GM23248 (cell line): ENCODE measurements around the gene LIMS2.

Source experiments
- EZH2 ChIP-seq: fragments of 200-600 bp; sonication (generic); IDR thresholded peaks from 2 replicates; pipeline ENCODE4 v1.6.1; 2018; ENCODE audit warnings: antibody characterized with exemption, mild to moderate bottlenecking; ENCODE audit not compliant: insufficient read depth, poor library complexity, severe bottlenecking
- EZH2phosphoT487 ChIP-seq: fragments of 200-600 bp; sonication (generic); IDR thresholded peaks from 2 replicates; pipeline ENCODE4 v1.6.1; 2018; ENCODE audit warnings: antibody characterized with exemption, moderate library complexity, mild to moderate bottlenecking, low read depth; ENCODE audit not compliant: insufficient read depth

DNA sequence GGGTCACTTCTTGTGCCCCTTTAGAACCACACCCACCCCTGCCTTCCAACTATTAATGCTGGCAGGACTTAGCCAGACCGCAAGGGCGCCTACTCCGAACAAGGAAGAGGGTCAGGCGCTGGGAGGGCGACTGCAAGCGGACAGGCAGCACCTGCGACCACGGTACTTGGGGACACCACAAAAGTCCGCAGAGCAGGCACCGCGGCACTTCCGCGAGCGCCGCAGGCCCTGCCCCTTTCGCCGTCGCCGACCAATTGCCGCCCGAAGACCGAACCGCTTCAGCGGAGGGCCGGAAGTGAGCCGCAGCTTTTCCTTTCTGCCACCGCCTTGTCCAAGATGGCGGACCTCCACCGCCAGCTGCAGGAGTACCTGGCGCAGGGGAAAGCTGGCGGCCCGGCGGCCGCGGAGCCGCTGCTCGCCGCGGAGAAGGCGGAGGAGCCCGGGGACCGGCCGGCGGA, 25.9 kb upstream of the LIMS2 start, which contains the start of gene SFT2D3:
- TF ChIP-seq EZH2 = no peak
- no peak for TF ChIP-seq EZH2phosphoT487
